ENCODE measurements around the gene ZNF23. TPM values are rescaled to one million over a fixed set of nuclear protein-coding genes. Genes with fewer than 3 reads are reported as not detected.

ZNF23 gene
- total and polyA plus RNA-seq, 10 of the 15 experiments (the other 5 are each of a cell fraction or from before 2014, with no cell fraction given) = 3.6 to 11.5 (median 8.7) TPM

DNA sequence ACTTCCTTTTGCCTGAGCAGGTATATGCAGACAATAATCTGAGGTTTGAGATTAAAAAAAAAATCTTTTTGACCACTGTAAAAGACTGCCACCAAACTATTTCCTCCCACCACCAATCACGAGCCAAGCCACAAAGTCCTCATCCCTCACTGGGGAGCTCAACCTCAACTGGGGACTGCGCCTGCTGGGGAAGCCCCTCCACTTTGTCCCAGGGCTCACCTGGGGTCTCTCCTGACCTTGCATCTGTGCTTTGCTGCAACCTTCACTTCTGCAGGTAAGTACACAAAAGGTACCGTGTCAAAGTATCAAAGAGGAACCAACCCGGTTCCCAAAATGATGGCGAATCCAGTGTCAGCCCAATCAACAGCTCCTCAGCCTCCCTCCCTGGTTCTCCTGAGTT, 55.7 kb downstream of the ZNF23 start (continued):
- TF ChIP-seq, protein P1, sequence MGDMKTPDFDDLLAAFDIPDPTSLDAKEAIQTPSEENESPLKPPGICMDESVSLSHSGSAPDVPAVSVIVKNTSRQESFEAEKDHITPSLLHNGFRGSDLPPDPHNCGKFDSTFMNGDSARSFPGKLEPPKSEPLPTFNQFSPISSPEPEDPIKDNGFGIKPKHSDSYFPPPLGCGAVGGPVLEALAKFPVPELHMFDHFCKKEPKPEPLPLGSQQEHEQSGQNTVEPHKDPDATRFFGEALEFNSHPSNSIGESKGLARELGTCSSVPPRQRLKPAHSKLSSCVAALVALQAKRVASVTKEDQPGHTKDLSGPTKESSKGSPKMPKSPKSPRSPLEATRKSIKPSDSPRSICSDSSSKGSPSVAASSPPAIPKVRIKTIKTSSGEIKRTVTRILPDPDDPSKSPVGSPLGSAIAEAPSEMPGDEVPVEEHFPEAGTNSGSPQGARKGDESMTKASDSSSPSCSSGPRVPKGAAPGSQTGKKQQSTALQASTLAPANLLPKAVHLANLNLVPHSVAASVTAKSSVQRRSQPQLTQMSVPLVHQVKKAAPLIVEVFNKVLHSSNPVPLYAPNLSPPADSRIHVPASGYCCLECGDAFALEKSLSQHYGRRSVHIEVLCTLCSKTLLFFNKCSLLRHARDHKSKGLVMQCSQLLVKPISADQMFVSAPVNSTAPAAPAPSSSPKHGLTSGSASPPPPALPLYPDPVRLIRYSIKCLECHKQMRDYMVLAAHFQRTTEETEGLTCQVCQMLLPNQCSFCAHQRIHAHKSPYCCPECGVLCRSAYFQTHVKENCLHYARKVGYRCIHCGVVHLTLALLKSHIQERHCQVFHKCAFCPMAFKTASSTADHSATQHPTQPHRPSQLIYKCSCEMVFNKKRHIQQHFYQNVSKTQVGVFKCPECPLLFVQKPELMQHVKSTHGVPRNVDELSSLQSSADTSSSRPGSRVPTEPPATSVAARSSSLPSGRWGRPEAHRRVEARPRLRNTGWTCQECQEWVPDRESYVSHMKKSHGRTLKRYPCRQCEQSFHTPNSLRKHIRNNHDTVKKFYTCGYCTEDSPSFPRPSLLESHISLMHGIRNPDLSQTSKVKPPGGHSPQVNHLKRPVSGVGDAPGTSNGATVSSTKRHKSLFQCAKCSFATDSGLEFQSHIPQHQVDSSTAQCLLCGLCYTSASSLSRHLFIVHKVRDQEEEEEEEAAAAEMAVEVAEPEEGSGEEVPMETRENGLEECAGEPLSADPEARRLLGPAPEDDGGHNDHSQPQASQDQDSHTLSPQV (IDR thresholded peaks at IDR 0.05) = no peak
- TF ChIP-seq HCFC1 (IDR thresholded peaks at IDR 0.05; ENCODE audit: low read length) = no peak
- TF ChIP-seq CREM (IDR thresholded peaks at IDR 0.05; ENCODE audit: low read depth) = no peak
- TF ChIP-seq NR2C2 (IDR thresholded peaks at IDR 0.05; ENCODE audit: borderline replicate concordance, control insufficient read depth, insufficient read length, low read depth) = no peak
- TF ChIP-seq, protein P2, sequence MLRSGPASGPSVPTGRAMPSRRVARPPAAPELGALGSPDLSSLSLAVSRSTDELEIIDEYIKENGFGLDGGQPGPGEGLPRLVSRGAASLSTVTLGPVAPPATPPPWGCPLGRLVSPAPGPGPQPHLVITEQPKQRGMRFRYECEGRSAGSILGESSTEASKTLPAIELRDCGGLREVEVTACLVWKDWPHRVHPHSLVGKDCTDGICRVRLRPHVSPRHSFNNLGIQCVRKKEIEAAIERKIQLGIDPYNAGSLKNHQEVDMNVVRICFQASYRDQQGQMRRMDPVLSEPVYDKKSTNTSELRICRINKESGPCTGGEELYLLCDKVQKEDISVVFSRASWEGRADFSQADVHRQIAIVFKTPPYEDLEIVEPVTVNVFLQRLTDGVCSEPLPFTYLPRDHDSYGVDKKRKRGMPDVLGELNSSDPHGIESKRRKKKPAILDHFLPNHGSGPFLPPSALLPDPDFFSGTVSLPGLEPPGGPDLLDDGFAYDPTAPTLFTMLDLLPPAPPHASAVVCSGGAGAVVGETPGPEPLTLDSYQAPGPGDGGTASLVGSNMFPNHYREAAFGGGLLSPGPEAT (IDR thresholded peaks at IDR 0.05; ENCODE audit: low read depth) = no peak
- TF ChIP-seq EP300 (IDR thresholded peaks at IDR 0.05; ENCODE audit: borderline replicate concordance in 1 of 2, control insufficient read depth in 1 of 2, low read depth in 2 of 2, low read length in 2 of 2) = no peak
- no peak for TF ChIP-seq POLR2AphosphoS5 (IDR thresholded peaks at IDR 0.05; ENCODE audit: low read length)
- TF ChIP-seq SMC3 (IDR thresholded peaks at IDR 0.05; ENCODE audit: borderline replicate concordance, low read length) = no peak

Measured in GM12878 (cell line).